Measurements from ENCODE around the gene RAC3.

Gene RAC3

DNA sequence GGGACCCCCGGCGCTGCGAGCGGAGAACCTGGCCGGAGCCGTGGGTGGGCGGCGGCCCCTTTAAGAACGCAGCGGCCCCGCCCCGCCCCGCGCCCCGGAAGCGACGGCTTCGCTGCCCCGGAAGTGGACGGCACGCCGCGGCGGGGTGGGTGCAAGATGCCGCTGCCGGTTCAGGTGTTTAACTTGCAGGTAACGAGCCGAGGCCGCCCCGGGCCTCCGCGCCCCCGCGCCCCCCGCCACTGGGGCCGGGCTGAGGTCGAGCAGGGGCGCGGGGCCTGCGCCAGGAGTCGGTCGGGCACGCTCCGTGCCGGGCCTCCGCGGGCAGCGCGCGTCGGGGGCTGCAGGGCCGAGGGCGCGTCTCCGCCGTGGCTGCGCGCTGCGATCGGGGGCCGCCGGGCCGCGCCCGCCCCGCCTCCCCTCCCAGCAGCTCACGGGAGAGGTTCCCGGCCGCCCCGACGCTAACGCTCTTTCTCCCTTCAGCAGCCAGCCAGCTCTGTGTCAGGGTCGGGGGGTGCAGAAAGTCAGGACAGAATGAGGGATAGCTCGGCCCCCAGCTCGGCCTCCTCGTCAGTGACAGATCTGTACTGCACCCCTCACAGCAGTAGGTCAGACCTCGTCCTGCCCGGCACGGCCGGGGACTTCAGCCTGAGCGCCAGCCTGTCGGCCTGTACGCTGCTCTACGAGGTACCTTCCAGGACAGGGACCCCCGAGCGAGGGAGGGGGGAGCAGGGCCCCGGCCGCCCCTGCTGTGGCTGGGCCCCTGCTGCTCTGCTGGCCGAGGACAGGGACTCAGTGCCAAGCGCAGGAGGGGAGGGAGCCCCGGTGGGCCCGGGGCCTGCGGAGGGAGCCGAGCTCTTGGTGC, 20.5 kb downstream of the RAC3 start, which contains the start of the genes GPS1 and RFNG:
TSS of gene GPS1 (plus strand) at position 123 of the 862 bp plus-strand sequence. CDS start at position 157, 34 bp downstream.
TSS of gene RFNG (minus strand) at position 36 of the 862 bp plus-strand sequence. CDS start 45 bp downstream, outside the sequence.
- in situ Hi-C loops (cut with MboI; ENCODE audit: low sequenced_read_pairs) = no loop called here
- no peaks in the 10 kb centered on the region for H3K27me3 ChIP-seq (ENCODE audit: low read depth)
- DNase-seq (ENCODE audit: low spot score in 2 of 2) = peak; percentile 62 to 86
- peaks cover 42% of the 10 kb centered on the region for H3K36me3 ChIP-seq (replicated peaks)
- H3K4me3 ChIP-seq = peak within 1 kb of the TSS; percentile 71
- no peaks in the 10 kb centered on the region for H3K9me3 ChIP-seq
- H3K4me1 ChIP-seq = peaks cover 3% of the 10 kb centered on the region; the same call in 1 of the 2 replicates

DNA sequence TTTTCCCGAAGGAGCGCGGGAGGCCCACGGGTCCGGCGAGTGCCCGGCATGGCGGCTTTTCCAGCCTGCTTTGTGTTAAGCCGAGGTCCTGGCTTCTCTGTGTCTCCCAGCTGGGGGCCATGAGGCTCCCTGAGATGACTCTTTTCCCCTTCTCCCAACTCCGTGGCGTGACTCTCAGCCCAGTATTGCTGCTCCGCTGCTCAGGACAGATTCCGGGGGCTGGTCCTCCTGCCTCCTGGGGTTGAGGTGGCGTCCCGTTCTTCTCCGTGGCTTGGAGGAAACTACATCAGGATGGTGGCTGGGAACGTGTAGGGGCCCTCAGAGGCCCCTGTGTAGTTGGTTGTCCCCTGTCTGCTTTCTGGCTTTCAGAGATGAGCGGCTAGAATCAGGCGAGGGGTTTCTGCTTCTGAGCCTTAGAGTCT, 21.2 kb downstream of the RAC3 start:
- Histone ChIP-seq H3K4me3 (peak overlapping the region; percentile 71), H3K4me1 (peaks cover 3% of the 10 kb centered on the region; the same call in 1 of the 2 replicates), H3K27me3 (ENCODE audit: low read depth) (no peaks in the 10 kb centered on the region), H3K9me3 (no peaks in the 10 kb centered on the region), H3K36me3 (replicated peaks) (peaks cover 48% of the 10 kb centered on the region)
- in situ Hi-C loops (cut with MboI; ENCODE audit: low sequenced_read_pairs) = no loop called here
- DNase-seq (ENCODE audit: low spot score in 2 of 2) = no peak

DNA sequence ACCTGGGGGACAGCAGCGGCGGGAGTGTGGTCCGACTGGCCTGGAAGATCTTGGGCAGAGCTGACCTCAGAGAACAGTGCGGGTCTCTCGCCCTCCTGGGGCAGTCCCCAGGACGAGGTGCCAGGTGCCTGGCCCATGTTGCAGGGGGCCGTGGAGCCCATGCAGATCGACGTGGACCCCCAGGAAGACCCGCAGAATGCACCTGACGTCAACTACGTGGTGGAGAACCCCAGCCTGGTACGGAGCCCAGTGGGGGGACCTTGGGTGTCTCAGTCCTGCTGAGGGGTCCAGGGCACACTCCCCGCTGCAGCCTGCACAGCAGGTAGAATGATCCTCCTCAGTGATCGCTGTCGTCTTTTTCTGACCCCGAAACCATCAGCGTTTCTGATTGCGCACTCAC, 21.7 kb downstream of the RAC3 start:
- Histone ChIP-seq H3K4me1 (peaks cover 3% of the 10 kb centered on the region; the same call in 1 of the 2 replicates), H3K9me3 (no peaks in the 10 kb centered on the region), H3K36me3 (replicated peaks) (peaks cover 53% of the 10 kb centered on the region), H3K27me3 (ENCODE audit: low read depth) (no peaks in the 10 kb centered on the region), H3K4me3 (peak overlapping the region; percentile 71)
- in situ Hi-C loops (cut with MboI; ENCODE audit: low sequenced_read_pairs) = no loop called here
- DNase-seq (ENCODE audit: low spot score in 2 of 2) = no peak

DNA sequence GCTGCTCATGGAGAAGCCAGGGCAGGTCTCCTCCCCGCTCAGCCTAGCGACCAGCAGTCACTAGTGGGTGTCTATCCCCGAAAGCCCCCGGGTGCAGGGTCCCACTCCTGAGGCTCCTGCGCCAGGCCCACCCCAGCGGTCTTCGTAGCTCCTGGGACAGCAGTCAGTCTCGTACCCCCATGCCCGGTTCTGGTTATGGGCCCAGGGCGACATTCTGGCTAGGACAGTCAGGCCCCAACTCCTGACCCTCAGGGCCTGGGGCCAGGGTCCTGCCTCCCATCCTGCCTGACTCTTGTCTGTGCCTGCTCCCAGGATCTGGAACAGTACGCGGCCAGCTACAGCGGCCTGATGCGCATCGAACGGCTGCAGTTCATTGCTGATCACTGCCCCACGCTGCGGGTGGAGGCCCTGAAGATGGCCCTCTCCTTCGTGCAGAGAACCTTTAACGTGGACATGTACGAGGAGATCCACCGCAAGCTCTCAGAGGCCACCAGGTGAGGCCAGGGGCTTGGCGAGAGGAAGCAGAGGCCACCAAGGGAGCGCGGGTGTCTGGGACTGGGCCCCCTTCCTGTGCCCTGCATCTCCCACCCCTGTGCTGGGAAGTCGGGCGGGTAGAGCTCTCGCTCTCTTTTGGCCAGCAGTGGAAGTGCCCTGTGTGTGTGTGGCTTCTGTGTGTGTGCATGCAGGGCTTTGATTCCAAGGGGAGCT, 22.2 kb downstream of the RAC3 start:
- peak overlapping the region; percentile 71; the same call in 1 of the 2 replicates for H3K4me3 ChIP-seq

GRCh38 chr17:82054351-82055022, 23.0 kb downstream of the RAC3 start:
- DNase-seq (ENCODE audit: low spot score in 2 of 2) = no peak
- H3K9me3 ChIP-seq = no peaks in the 10 kb centered on the region
- no peaks in the 10 kb centered on the region for H3K27me3 ChIP-seq (ENCODE audit: low read depth)
- no peak overlapping the region for H3K4me3 ChIP-seq
- in situ Hi-C loops (cut with MboI; ENCODE audit: low sequenced_read_pairs) = no loop called here
- H3K4me1 ChIP-seq = peaks cover 3% of the 10 kb centered on the region; the same call in 1 of the 2 replicates
- peaks cover 62% of the 10 kb centered on the region for H3K36me3 ChIP-seq (replicated peaks)

More for the DNA sequence above, 22.2 kb downstream of the RAC3 start:
- peaks cover 59% of the 10 kb centered on the region for H3K36me3 ChIP-seq (replicated peaks)
- in situ Hi-C loops (cut with MboI; ENCODE audit: low sequenced_read_pairs) = no loop called here
- H3K9me3 ChIP-seq = no peaks in the 10 kb centered on the region
- H3K4me1 ChIP-seq = peaks cover 3% of the 10 kb centered on the region; the same call in 1 of the 2 replicates
- no peaks in the 10 kb centered on the region for H3K27me3 ChIP-seq (ENCODE audit: low read depth)
- no peak for DNase-seq (ENCODE audit: low spot score in 2 of 2)

- DNase-seq (ENCODE audit: low spot score in 2 of 2) = no peak
- Histone ChIP-seq H3K4me1 (peaks cover 3% of the 10 kb centered on the region; the same call in 1 of the 2 replicates), H3K9me3 (no peaks in the 10 kb centered on the region), H3K36me3 (replicated peaks) (peaks cover 68% of the 10 kb centered on the region), H3K4me3 (no peak overlapping the region), H3K27me3 (ENCODE audit: low read depth) (no peaks in the 10 kb centered on the region)
- in situ Hi-C loops (cut with MboI; ENCODE audit: low sequenced_read_pairs) = no loop called here
Measured at GRCh38 chr17:82055023-82055964, 23.8 kb downstream of the RAC3 start.

- Histone ChIP-seq H3K4me3 (no peak overlapping the region), H3K4me1 (no peaks in the 10 kb centered on the region; the same call in 1 of the 2 replicates), H3K27me3 (ENCODE audit: low read depth) (no peaks in the 10 kb centered on the region), H3K9me3 (no peaks in the 10 kb centered on the region), H3K36me3 (replicated peaks) (peaks cover 77% of the 10 kb centered on the region)
- no peak for DNase-seq (ENCODE audit: low spot score in 2 of 2)
- in situ Hi-C loops (cut with MboI; ENCODE audit: low sequenced_read_pairs) = no loop called here
Measured at GRCh38 chr17:82055965-82056728, 24.7 kb downstream of the RAC3 start.

DNA sequence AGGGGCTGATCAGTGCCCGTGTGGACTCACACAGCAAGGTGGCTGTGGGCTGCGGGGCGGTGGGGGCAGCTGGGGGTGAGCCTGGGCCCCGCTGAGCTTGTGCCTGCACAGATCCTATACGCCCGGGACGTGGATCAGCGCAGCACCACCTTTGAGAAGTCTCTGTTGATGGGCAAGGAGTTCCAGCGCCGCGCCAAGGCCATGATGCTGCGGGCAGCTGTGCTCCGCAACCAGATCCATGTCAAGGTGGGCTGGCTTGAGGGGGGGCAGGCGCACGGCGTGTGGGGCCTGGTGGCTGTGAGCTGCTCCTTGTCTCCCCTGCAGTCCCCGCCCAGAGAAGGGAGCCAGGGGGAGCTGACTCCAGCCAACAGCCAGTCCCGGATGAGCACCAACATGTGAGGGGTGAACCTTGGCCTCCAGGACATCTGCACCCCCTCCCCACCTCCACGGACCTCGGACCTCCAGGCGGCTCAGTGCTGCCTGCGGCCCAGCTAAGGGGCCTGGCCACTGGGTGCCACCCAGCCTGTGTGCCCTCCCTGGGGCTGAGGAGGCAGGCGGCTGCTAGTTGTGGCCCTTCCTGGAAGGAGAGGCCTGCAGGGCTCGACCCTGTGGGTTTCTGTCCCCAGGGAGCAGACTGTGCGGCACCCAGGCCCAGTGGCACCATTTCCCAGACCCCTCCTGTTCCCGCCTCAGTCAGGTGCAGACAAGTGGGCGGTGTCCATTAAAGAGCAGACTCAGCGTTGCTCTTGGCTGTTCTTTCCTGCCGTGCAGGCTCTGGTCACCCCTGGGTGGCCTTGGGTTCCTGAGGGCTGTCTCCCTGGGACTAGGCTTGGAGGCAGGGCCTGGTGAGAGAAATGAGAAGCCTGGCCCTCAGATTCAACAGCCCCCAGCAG, 25.5 kb downstream of the RAC3 start:
- peaks cover 83% of the 10 kb centered on the region for H3K36me3 ChIP-seq (replicated peaks)
- in situ Hi-C loops (cut with MboI; ENCODE audit: low sequenced_read_pairs) = no loop called here
- DNase-seq (ENCODE audit: low spot score in 2 of 2) = no peak

GRCh38 chr17:82058230-82058854, 26.9 kb downstream of the RAC3 start:
- no peaks in the 10 kb centered on the region for H3K9me3 ChIP-seq
- peaks cover 94% of the 10 kb centered on the region for H3K36me3 ChIP-seq (replicated peaks)
- H3K27me3 ChIP-seq (ENCODE audit: low read depth) = no peaks in the 10 kb centered on the region
- DNase-seq (ENCODE audit: low spot score in 2 of 2) = no peak
- H3K4me1 ChIP-seq = no peaks in the 10 kb centered on the region
- H3K4me3 ChIP-seq = no peak overlapping the region
- in situ Hi-C loops (cut with MboI; ENCODE audit: low sequenced_read_pairs) = no loop called here

More for the DNA sequence above, 25.5 kb downstream of the RAC3 start:
- Histone ChIP-seq H3K9me3 (no peaks in the 10 kb centered on the region), H3K4me1 (no peaks in the 10 kb centered on the region; the same call in 1 of the 2 replicates), H3K27me3 (ENCODE audit: low read depth) (no peaks in the 10 kb centered on the region), H3K4me3 (no peak overlapping the region)

DNA sequence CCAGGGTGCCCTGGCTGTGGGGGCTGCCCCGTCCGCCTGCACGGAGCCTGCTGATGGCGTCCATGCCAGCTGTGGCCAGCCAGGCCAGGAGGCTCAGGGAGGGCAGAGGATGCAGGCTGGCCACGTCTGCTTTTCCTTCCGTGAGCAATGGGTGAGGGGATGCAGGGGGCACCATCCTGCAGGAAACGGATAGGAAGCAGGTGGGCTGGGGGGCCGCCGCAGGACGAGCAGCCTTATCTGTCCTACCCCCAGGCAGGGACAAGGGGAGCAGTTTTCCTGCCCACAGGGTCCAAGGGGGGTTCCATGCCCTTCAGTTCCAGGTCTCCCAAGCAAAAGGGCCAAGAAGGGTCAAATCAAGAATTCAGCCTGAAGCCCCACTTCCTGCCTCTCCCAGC, 27.4 kb downstream of the RAC3 start:
- Histone ChIP-seq H3K4me1 (no peaks in the 10 kb centered on the region), H3K27me3 (ENCODE audit: low read depth) (no peaks in the 10 kb centered on the region), H3K9me3 (no peaks in the 10 kb centered on the region), H3K36me3 (replicated peaks) (peaks cover 94% of the 10 kb centered on the region), H3K4me3 (no peak overlapping the region)
- in situ Hi-C loops (cut with MboI; ENCODE audit: low sequenced_read_pairs) = no loop called here
- DNase-seq (ENCODE audit: low spot score in 2 of 2) = no peak

Data from HAP-1 (cell line).